Raji (cell line): ENCODE data around the gene SALL2.

Experiments
- POLR2A ChIP-seq: IDR thresholded peaks from 2 replicates; pipeline ENCODE4 v1.6.1; 2011; ENCODE audit warnings: low read depth, low read length, control low read depth; ENCODE audit not compliant: insufficient read depth

Gene SALL2

DNA sequence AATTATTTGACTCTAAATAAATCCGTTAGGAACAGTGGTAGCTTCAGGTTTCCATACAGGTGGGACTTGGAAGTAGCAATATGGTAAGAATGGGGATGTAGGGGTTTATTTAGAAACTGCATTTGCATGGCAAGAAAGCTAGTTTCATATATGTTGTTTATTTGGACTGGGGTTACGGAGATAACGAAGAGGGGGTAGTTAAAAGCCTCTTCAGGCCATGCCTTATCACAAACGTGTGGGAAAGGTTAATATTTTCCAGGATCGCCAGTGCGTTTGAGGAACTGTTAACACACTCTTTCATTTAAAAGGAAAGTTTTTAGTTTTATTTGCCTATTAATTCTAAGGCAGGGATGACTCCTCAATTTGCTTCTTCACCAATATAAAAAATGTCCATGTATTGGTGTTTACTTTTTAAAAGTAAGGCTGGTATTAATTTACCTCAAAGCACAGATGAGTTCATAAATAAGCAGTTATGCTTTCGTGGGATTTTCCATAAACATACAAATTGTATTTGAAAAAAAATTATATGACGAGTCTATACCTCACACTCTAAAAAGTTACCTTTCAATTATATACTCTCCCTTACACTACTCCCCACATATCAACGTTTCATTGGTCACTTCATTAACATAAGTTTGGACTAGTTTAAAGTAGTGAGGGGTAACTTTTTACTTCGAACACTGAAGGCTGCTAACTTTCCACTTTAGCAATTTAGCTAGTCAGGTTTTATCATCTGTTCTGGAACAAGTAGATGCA, 50.2 kb downstream of the SALL2 start:
- no peak for TF ChIP-seq POLR2A
